Type B pancreatic cell (in vitro differentiated cells): Measurements from ENCODE around the gene PCNX3. TPM values are rescaled to one million over a fixed set of nuclear protein-coding genes. Genes with fewer than 3 reads are reported as not detected.
A peak's percentile ranks its signal among the peaks of the same experiment; 100 is the strongest.

Experiments
- DNase-seq: peaks from one replicate; pipeline ENCODE4 v3.0.0; 2021; ENCODE audit warnings: mixed read lengths; ENCODE audit not compliant: unreplicated experiment; ENCODE audit errors: extremely low spot score
- H3K27ac Mint-ChIP-seq: 2 replicates; pipeline ENCODE4 v1.8.0; 2021; ENCODE audit warnings: mild to moderate bottlenecking, mixed read lengths
- H3K27me3 Mint-ChIP-seq: 2 replicates; pipeline ENCODE4 v1.8.0; 2021; ENCODE audit warnings: mixed read lengths
- H3K36me3 Mint-ChIP-seq: 2 replicates; pipeline ENCODE4 v1.8.0; 2021; ENCODE audit warnings: mixed read lengths
- H3K4me1 Mint-ChIP-seq: one replicate; pipeline ENCODE4 v1.8.0; 2021; ENCODE audit warnings: mixed read lengths; ENCODE audit not compliant: unreplicated experiment
- H3K4me3 Mint-ChIP-seq: 2 replicates; pipeline ENCODE4 v1.8.0; 2021; ENCODE audit warnings: mild to moderate bottlenecking, mixed read lengths
- H3K9me3 Mint-ChIP-seq: 2 replicates; pipeline ENCODE4 v1.8.0; 2021; ENCODE audit warnings: mixed read lengths
- total RNA-seq: library from RNA; stranded (reverse); gene quantifications from 2 replicates; pipeline ENCODE4 v1.2.1, GENCODE V29; 2021; ENCODE audit warnings: low replicate concordance
- TF ChIP-seq, protein P1 (sequence below): fragments of 200-600 bp; sonication (generic); conservative IDR thresholded peaks from 2 replicates; pipeline ENCODE4 v1.5.0; 2021; ENCODE audit warnings: antibody characterized with exemption, mild to moderate bottlenecking

Gene PCNX3
- total RNA-seq, 1 donor from 2014 or later, result 44.9 TPM

DNA sequence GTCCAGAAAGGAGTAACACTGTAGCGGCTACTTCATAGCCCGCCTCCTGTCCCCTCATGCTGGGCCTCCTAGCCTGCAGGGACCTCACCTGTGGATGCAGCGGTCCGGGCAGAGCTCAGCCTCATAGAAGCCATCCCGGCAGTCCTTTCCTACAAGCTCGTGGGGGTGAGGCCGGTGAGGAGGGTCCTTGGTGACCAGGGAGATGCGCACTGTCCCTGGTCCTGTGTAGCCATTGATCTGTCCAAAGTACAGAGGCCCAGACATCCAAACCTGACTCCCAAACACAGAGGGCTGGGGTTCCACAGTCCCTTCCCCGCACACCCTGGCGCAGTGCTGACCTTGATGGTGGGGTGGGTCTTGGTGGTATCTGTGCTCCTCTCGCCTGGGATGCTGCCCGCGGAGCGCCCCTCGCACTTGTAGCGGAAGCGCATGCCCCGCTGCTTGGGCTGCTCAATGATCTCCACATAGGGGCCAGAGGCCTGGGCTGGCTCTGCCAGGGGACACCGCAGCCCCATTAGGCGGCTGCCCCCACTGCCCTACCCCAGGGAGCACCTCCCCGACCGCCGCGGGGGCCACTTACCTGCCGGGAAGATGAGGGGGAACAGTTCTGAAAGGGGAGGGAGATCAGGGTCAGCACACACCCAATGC is 46.1 kb downstream of the PCNX3 start:
- Mint-ChIP-seq H3K9me3 (no peaks in the 10 kb centered on the region), H3K4me3 (peak overlapping the region; percentile 88), H3K4me1 (peaks cover 5% of the 10 kb centered on the region), H3K27ac (peak overlapping the region; percentile 86), H3K27me3 (no peaks in the 10 kb centered on the region), H3K36me3 (peaks cover 13% of the 10 kb centered on the region)
- TF ChIP-seq, protein P1, sequence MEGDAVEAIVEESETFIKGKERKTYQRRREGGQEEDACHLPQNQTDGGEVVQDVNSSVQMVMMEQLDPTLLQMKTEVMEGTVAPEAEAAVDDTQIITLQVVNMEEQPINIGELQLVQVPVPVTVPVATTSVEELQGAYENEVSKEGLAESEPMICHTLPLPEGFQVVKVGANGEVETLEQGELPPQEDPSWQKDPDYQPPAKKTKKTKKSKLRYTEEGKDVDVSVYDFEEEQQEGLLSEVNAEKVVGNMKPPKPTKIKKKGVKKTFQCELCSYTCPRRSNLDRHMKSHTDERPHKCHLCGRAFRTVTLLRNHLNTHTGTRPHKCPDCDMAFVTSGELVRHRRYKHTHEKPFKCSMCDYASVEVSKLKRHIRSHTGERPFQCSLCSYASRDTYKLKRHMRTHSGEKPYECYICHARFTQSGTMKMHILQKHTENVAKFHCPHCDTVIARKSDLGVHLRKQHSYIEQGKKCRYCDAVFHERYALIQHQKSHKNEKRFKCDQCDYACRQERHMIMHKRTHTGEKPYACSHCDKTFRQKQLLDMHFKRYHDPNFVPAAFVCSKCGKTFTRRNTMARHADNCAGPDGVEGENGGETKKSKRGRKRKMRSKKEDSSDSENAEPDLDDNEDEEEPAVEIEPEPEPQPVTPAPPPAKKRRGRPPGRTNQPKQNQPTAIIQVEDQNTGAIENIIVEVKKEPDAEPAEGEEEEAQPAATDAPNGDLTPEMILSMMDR, result no peak
- DNase-seq, result no peak

DNA sequence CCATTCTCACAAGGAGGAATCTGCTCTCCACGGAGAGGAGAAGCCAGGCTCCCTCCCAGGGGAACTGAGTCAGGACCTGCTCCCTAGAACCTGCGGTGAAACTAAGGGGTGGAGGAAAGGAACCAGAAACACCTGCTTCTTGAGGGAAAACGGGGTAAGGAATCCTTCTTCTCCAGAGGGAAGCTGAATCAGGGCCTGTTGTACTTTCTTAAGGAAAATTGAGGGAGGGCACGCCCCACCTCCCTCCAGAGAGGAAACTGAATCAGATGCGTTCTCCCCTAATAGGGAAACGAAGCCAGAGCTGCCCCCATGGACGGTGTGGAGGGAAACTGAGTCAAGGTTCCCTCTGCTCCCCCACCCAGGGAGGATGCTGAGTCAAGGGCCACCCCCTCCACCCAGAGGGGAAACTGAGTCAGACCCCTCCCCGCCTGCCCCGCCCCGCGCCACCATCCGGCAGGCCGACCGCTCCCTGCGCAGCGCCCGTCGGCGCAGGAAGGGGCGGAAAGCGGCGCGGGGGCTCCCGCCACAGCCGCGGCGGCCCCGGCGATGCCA is 46.7 kb downstream of the PCNX3 start:
- Mint-ChIP-seq H3K27ac (peak overlapping the region; percentile 86), H3K27me3 (no peaks in the 10 kb centered on the region), H3K4me1 (peaks cover 5% of the 10 kb centered on the region), H3K36me3 (peaks cover 13% of the 10 kb centered on the region), H3K4me3 (peak overlapping the region; percentile 88), H3K9me3 (no peaks in the 10 kb centered on the region)
- no peak for DNase-seq
- TF ChIP-seq, protein P1, result no peak

DNA sequence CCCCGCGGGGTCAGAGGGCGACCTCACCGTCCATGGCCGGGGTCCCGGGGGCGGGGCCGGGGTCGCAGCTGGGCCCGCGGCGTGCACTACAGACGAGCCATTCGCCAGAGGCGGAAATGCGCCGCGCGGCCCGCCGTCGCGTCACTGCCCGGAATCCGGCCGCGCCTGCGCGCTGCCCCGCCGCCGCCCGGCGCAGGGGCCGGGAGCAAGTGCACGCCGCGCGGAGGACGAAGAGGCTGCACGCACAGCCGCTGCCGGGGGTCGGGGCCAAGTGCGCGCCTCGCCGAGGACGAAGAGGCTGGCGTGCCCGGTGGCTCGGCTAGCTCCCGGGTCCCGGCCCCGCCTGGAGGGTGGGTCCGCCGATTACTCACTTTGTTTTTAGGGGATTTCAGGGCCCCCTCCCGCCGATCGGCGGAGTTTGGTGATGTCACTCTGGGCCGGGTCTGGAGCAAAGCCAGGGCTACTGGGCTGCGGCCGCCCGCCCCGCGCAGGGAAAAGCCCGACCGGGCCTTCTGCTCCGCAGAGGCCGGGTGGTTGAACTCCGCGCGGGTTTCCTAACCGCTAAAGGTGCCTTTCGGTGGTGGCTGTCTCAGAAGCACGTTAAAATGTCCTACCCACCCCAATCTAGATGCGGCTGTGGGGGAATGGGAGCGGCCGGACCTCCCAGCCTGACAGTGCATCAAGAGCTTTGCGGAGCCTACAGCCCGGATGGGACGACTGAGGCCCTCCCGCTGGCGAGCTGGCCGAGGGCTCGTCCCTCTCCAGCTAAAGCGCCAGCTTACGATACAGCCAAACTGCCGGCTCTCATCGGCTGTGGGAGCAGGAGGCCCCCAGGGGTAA is 47.4 kb downstream of the PCNX3 start, which contains the start of gene RELA:
Gene RELA (minus strand): TSS at position 118 of the 840 bp plus-strand sequence. CDS start 84 bp downstream, at position 34.
- TF ChIP-seq, protein P1, result no peak
- no peaks in the 10 kb centered on the region for H3K9me3 Mint-ChIP-seq
- H3K27ac Mint-ChIP-seq, result peak within 1 kb of the TSS; percentile 92
- H3K4me3 Mint-ChIP-seq, result peak within 1 kb of the TSS; percentile 88
- peaks cover 5% of the 10 kb centered on the region for H3K4me1 Mint-ChIP-seq
- peaks cover 13% of the 10 kb centered on the region for H3K36me3 Mint-ChIP-seq
- no peaks in the 10 kb centered on the region for H3K27me3 Mint-ChIP-seq
- peak; percentile 94 for DNase-seq

DNA sequence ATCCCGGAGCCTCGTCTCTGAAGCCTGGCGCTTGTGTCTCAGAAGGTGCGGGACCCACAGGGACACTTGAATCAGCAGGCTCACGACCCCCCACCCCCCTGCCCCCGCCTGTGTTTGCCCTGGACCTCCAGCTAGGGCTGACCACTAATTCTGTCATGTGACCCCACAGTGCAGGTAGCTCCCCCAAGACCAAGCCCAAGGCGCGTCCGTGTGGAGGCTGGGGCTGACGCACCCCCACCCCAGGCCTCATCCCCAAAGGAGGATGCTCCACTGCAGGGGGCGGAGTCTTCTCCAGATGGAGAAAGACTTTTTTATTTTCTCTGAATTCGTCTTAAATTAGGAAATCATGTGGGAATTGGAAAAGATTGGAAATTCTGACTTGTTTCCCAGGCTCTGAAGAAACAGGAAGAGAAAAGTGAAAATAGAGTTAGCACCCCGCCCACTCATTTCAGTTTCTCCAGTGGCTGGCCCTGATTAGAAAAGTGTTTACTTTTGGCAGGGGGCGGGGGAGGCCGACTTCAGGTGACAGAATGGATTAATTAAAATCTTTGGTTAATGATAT is 48.1 kb downstream of the PCNX3 start:
- TF ChIP-seq, protein P1, result no peak
- Mint-ChIP-seq H3K4me1 (peaks cover 5% of the 10 kb centered on the region), H3K36me3 (peaks cover 13% of the 10 kb centered on the region), H3K4me3 (peak overlapping the region; percentile 85), H3K27me3 (no peaks in the 10 kb centered on the region), H3K9me3 (no peaks in the 10 kb centered on the region), H3K27ac (peak overlapping the region; percentile 92)
- DNase-seq, result no peak

DNA sequence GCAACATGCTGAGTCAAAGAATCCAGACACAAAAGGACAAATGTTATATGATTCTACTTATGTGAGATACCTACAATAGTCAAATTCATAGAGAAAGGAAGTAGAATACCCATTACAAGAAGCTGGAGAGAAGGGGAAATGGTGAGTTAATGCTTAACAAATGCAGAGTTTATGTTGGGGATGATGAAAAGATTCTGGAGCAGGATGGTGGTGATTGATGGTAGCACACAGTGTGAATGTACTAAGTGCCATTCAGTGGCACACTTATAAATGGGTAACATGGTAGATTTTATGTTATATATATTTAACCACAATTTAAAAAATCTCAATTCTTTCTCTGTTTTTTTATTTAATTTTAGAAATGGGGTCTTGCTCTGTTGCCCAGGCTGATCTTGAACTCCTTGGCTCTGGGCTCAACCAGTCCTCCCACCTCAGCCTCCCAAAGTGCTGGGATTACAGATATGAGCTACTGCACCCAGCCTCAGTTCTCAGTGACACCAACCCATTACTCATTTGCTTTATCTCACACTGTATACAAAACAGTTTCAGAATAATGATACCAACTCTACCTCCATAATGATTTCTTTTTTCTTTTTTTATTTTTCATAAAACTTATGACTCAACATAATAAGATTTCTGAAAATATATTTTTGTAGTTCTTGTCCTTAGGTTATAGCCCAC is 56.7 kb downstream of the PCNX3 start:
- TF ChIP-seq, protein P1, result peak; percentile 46
- Mint-ChIP-seq H3K27ac (no peak overlapping the region), H3K4me1 (no peaks in the 10 kb centered on the region), H3K9me3 (no peaks in the 10 kb centered on the region), H3K4me3 (no peak overlapping the region), H3K27me3 (no peaks in the 10 kb centered on the region), H3K36me3 (no peaks in the 10 kb centered on the region)
- no peak for DNase-seq
